ENCODE measurements around the gene MFSD12.

GRCh38 chr19:3504735-3505134, 52.7 kb downstream of the MFSD12 start:
- no peak for TF ChIP-seq CTCF (IDR thresholded peaks at IDR 0.05; ENCODE audit: insufficient read depth, low read depth, low read length)
- TF ChIP-seq EZH2 (IDR thresholded peaks at IDR 0.05; ENCODE audit: insufficient read depth, low read length) = no peak

Data from astrocyte (in vitro differentiated cells and primary cell).